Measurements from ENCODE around the gene OR9G4.

GRCh38 chr11:56748597-56748996, at the start of gene OR9G4:
- TF ChIP-seq, protein P1, sequence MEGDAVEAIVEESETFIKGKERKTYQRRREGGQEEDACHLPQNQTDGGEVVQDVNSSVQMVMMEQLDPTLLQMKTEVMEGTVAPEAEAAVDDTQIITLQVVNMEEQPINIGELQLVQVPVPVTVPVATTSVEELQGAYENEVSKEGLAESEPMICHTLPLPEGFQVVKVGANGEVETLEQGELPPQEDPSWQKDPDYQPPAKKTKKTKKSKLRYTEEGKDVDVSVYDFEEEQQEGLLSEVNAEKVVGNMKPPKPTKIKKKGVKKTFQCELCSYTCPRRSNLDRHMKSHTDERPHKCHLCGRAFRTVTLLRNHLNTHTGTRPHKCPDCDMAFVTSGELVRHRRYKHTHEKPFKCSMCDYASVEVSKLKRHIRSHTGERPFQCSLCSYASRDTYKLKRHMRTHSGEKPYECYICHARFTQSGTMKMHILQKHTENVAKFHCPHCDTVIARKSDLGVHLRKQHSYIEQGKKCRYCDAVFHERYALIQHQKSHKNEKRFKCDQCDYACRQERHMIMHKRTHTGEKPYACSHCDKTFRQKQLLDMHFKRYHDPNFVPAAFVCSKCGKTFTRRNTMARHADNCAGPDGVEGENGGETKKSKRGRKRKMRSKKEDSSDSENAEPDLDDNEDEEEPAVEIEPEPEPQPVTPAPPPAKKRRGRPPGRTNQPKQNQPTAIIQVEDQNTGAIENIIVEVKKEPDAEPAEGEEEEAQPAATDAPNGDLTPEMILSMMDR (IDR thresholded peaks at IDR 0.05; ENCODE audit: poor library complexity, severe bottlenecking) = no peak
- TF ChIP-seq MXI1 (conservative IDR thresholded peaks at IDR 0.05; ENCODE audit: poor library complexity, severe bottlenecking) = no peak
- no peak for TF ChIP-seq RAD21 (conservative IDR thresholded peaks at IDR 0.05)
- TF ChIP-seq SMC3 (conservative IDR thresholded peaks at IDR 0.05; ENCODE audit: poor library complexity) = no peak
- no peak for TF ChIP-seq EZH2 (IDR thresholded peaks at IDR 0.05; ENCODE audit: borderline replicate concordance, insufficient read depth, low read length, poor library complexity, severe bottlenecking)
- TF ChIP-seq TAF1 (IDR thresholded peaks at IDR 0.05; ENCODE audit: low read depth) = no peak

All from neural cell (in vitro differentiated cells).